GM12878 (cell line): ENCODE results near the gene EPB41L4B. TPM values are rescaled to one million over a fixed set of nuclear protein-coding genes. Genes with fewer than 3 reads are reported as not detected.

Source experiments
- ATAC-seq: fragments of 200-7000 bp; cut with Tn5 transposase; 3 replicates; pipeline ENCODE4 v1.9.1; 2020; ENCODE audit warnings: mild to moderate bottlenecking, moderate library complexity
- BruUV-seq: library from RNA; stranded (reverse); fragments of 400-500 nt; replicated peaks from 2 replicates; lab custom pipeline; 2021; lab: Mats Ljungman, UMichigan
- CTCF ChIA-PET: fragments of 300-600 bp; sonication (Branson Sonifier 250); formaldehyde crosslinking; extraction: SDS; loops from one replicate; lab custom pipeline; 2021; ENCODE audit warnings: inconsistent platforms; lab: Yijun Ruan, JAX
- POLR2A ChIA-PET: fragments of 350-600 bp; formaldehyde crosslinking; extraction: SDS; loops from one replicate; lab custom pipeline; 2021; ENCODE audit warnings: inconsistent platforms; lab: Charles Lee
- RAD21 ChIA-PET: fragments of 300-600 bp; sonication (Branson Sonifier 250); formaldehyde crosslinking; loops from one replicate; lab custom pipeline; 2023; ENCODE audit warnings: antibody characterized with exemption; ENCODE audit not compliant: unreplicated experiment; lab: Charles Lee
- SMC1A ChIA-PET: fragments of 300-600 bp; sonication (Branson Sonifier 250); formaldehyde crosslinking; loops from one replicate; lab custom pipeline; 2023; ENCODE audit not compliant: unreplicated experiment, uncharacterized antibody; lab: Charles Lee
- DNase-seq: peaks from one replicate; pipeline ENCODE4 v3.0.0-alpha.2; 2011; ENCODE audit warnings: low read depth, low spot score
- FAIRE-seq: peaks from 3 replicates; lab custom pipeline; 2011; peaks lifted over from hg19 to GRCh38; lab: Jason Lieb, UNC
- H2AFZ ChIP-seq: 2 replicates; pipeline ENCODE4 v1.6.0; 2011; ENCODE audit warnings: low read depth, low read length, control low read depth; ENCODE audit not compliant: control insufficient read depth
- H3K27ac ChIP-seq: 2 replicates; pipeline ENCODE4 v1.5.1; 2011; ENCODE audit warnings: control low read depth; ENCODE audit not compliant: control insufficient read depth, insufficient read depth
- H3K27me3 ChIP-seq, 2 experiments: replicated peaks in 1 of 2; 2 replicates each; pipeline versions ENCODE4 v1.6.0 to v1.6.1; 2011; ENCODE audit warnings: low read length in 1 of 2; ENCODE audit not compliant: control insufficient read depth in 2 of 2, insufficient read depth in 2 of 2
- H3K36me3 ChIP-seq, 2 experiments: 2 replicates each; pipeline ENCODE4 v1.5.1; 2011; ENCODE audit warnings: low read length in 1 of 2; ENCODE audit not compliant: control insufficient read depth in 2 of 2, insufficient read depth in 2 of 2
- H3K4me1 ChIP-seq: 2 replicates; pipeline ENCODE4 v1.6.1; 2011; ENCODE audit warnings: mild to moderate bottlenecking, low read length, moderate library complexity, mixed read lengths; ENCODE audit not compliant: control insufficient read depth, insufficient read depth
- H3K4me2 ChIP-seq: 2 replicates; pipeline ENCODE4 v1.6.0; 2011; ENCODE audit warnings: control low read depth; ENCODE audit not compliant: control insufficient read depth, insufficient read depth
- H3K4me3 ChIP-seq: fragments of 200-600 bp; sonication (generic); 2 replicates; pipeline ENCODE4 v1.5.1; 2016
- H3K79me2 ChIP-seq: 2 replicates; pipeline ENCODE4 v1.6.0; 2011; ENCODE audit warnings: low read length; ENCODE audit not compliant: control insufficient read depth, insufficient read depth
- H3K9ac ChIP-seq: 2 replicates; pipeline ENCODE4 v1.8.0; 2011; ENCODE audit warnings: low read length, control low read depth, mixed read lengths; ENCODE audit not compliant: control insufficient read depth, insufficient read depth
- H3K9me3 ChIP-seq: replicated peaks from 3 replicates; pipeline ENCODE4 v1.5.1; 2011; ENCODE audit warnings: mild to moderate bottlenecking, low read length; ENCODE audit not compliant: control insufficient read depth, insufficient read depth
- H4K20me1 ChIP-seq: 2 replicates; pipeline ENCODE4 v1.6.0; 2011; ENCODE audit not compliant: control insufficient read depth, insufficient read depth
- ATF3 ChIP-seq: IDR thresholded peaks from 2 replicates; pipeline ENCODE4 v1.6.1; 2011; ENCODE audit warnings: low read depth, mild to moderate bottlenecking, low read length, moderate library complexity, borderline replicate concordance; ENCODE audit errors: extremely low read depth
- ATF7 ChIP-seq: fragments of 450-650 bp; IDR thresholded peaks from 2 replicates; pipeline ENCODE4 v1.6.1; 2016; ENCODE audit warnings: low read depth, mild to moderate bottlenecking
- BCL11A ChIP-seq: IDR thresholded peaks from 2 replicates; pipeline ENCODE4 v1.6.1; 2011; ENCODE audit warnings: low read depth, low read length
- GABPA ChIP-seq: IDR thresholded peaks from 2 replicates; pipeline ENCODE4 v1.6.1; 2014; ENCODE audit warnings: antibody characterized with exemption, low read depth, mild to moderate bottlenecking, inconsistent platforms
- HCFC1 ChIP-seq: fragments of 150-350 bp; IDR thresholded peaks from 2 replicates; pipeline ENCODE4 v1.6.1; 2014; ENCODE audit warnings: low read length
- SP1 ChIP-seq: IDR thresholded peaks from one replicate; pipeline ENCODE4 v1.6.1; 2011; ENCODE audit warnings: low read depth, low read length
- SUZ12 ChIP-seq: fragments of 200-600 bp; sonication (generic); IDR thresholded peaks from one replicate; pipeline ENCODE4 v1.6.1; 2018; ENCODE audit warnings: antibody characterized with exemption, mild to moderate bottlenecking; ENCODE audit not compliant: unreplicated experiment
- ZNF622 ChIP-seq: fragments of 450-650 bp; IDR thresholded peaks from 2 replicates; pipeline ENCODE4 v1.6.1; 2017; ENCODE audit warnings: mild to moderate bottlenecking, inconsistent platforms
- WGBS: methylation state at CpG from one replicate; pipeline ENCODE4 v1.1.6; 2016; ENCODE audit warnings: low lambda C conversion rate; ENCODE audit not compliant: insufficient replicate concordance, insufficient coverage; ENCODE audit errors: missing lambda C conversion rate; 5-methylcytosine and 5-hydroxymethylcytosine counted together
- in situ Hi-C: fragments of 300-500 bp; cut with MboI; formaldehyde crosslinking; loops from 9 replicates; pipeline ENCODE4 v1.14.3; 2018; ENCODE audit warnings: mixed read lengths
- intact Hi-C: fragments of 100-400 bp; cut with micrococcal nuclease; formaldehyde crosslinking; loops from one replicate; pipeline ENCODE4 v1.14.2; 2022; ENCODE audit not compliant: unreplicated experiment
- polyA plus RNA-seq, 11 experiments: library from polyadenylated mRNA; depleted of rRNA in 4 of 11; unstranded in 6 of 11; stranded (reverse) in 5 of 11; fragments of >200 nt; fragmentation: Nextera tagmentation in 4 of 11; fragmentation: Illumina TruSeq in 1 of 11; extraction: Ambion mirVana in 4 of 11; extraction: Trizol in 1 of 11; gene quantifications; 1 replicate in 1 of 11; 2 replicates in 10 of 11; pipeline versions ENCODE4 v1.2.1 to v1.2.3, GENCODE V29; 2011 to 2016; ENCODE audit warnings: inconsistent platforms in 2 of 11, missing spikeins in 2 of 11, low read depth in 1 of 11
- total RNA-seq, 4 experiments: library from RNA; depleted of rRNA in 3 of 4; stranded (reverse); fragments of >200 nt in 3 of 4; fragmentation: Illumina TruSeq in 1 of 4; extraction: Trizol in 1 of 4; gene quantifications; 2 replicates each; pipeline versions ENCODE4 v1.2.1 to v1.2.3, GENCODE V29; 2013 to 2021
- TF ChIP-seq, protein P1 (sequence below): fragments of 150-350 bp; IDR thresholded peaks from 2 replicates; pipeline ENCODE4 v1.6.1; 2016; ENCODE audit warnings: low read depth, low read length

Gene EPB41L4B
- total and polyA plus RNA-seq, 10 of the 15 experiments (the other 5 are each of a cell fraction or from before 2014, with no cell fraction given) = 0.04 to 0.75 (median 0.13) TPM; not detected in 1

DNA sequence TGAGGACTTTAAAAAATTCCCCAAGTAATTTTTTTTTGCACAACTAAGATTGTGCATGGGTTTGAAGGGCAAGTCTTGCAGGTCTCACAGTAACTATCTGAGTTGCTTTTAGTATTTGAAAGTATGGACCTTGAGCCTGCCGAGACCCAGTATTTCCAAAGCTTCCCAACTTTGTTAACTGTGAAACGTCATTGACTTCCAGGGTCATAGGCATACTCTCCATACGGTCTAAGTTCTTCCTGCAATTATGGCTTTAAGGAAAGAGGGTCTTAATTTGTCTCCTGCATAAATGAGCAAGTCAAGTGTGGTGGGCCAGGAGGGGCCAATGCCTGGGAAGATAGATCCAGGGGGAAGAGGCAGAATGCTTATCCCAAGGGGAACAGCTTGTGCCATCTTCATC lies 24.0 kb upstream of the EPB41L4B start (continued):
- TF ChIP-seq ATF3 (no peak), HCFC1 (no peak), SUZ12 (no peak)

DNA sequence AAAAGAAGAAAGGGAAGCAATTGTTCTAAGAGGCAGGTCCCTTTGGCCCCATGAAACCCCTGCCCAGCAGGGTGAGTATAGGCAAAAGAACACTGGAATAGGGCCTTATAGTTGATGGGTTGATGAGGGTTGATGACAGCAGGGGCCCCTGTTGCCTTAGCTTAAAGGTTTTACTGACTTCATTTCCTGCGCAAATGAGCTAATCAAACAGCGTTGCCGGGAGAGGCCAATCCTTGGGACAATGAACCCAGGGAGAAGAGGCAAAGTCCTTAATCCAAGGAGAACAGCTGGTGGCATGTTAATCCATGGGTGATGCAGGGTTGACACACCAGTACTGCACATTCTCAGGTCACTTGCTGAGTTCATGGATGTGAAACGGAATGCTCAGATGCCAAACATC lies 22.0 kb upstream of the EPB41L4B start:
- POLR2A ChIA-PET = interaction anchor here (0.6 kb wide), 1 partner anchor 13 kb away, joined by 3 read pairs; no protein-coding TSS in a partner anchor

More for the DNA sequence above, 22.0 kb upstream of the EPB41L4B start:
- Histone ChIP-seq H3K27me3 (no peaks in the 10 kb centered on the region; a peak in 1 of 4 replicates), H2AFZ (no peak overlapping the region), H4K20me1 (no peaks in the 10 kb centered on the region), H3K9ac (no peak overlapping the region), H3K9me3 (no peaks in the 10 kb centered on the region), H3K4me3 (no peak overlapping the region), H3K36me3 (no peaks in the 10 kb centered on the region), H3K79me2 (no peaks in the 10 kb centered on the region), H3K4me1 (no peaks in the 10 kb centered on the region), H3K27ac (no peak overlapping the region), H3K4me2 (no peak overlapping the region)
- BruUV-seq = no TSS peak
- WGBS = 64% methylated on average over 4 of the region's 4 CpGs
- ChIA-PET CTCF (no interaction called here), SMC1A (interaction anchor here (0.6 to 0.8 kb wide), 3 partner anchors 107 to 200 kb away, joined by 3 read pairs; no protein-coding TSS in a partner anchor), RAD21 (interaction anchor here (1.2 kb wide), 1 partner anchor 73 kb away, joined by 3 read pairs; no protein-coding TSS in a partner anchor)
- intact Hi-C loops (loop anchor here (5.0 kb wide), 1 partner anchor 129 kb away; no protein-coding TSS in a partner anchor), in situ Hi-C loops (no loop called here)
- ATAC-seq (no peak), DNase-seq (no peak), FAIRE-seq (no peak)
- TF ChIP-seq GABPA (no peak), ATF7 (no peak), SP1 (no peak), ZNF622 (no peak), BCL11A (no peak), SUZ12 (no peak)
- TF ChIP-seq, protein P1, sequence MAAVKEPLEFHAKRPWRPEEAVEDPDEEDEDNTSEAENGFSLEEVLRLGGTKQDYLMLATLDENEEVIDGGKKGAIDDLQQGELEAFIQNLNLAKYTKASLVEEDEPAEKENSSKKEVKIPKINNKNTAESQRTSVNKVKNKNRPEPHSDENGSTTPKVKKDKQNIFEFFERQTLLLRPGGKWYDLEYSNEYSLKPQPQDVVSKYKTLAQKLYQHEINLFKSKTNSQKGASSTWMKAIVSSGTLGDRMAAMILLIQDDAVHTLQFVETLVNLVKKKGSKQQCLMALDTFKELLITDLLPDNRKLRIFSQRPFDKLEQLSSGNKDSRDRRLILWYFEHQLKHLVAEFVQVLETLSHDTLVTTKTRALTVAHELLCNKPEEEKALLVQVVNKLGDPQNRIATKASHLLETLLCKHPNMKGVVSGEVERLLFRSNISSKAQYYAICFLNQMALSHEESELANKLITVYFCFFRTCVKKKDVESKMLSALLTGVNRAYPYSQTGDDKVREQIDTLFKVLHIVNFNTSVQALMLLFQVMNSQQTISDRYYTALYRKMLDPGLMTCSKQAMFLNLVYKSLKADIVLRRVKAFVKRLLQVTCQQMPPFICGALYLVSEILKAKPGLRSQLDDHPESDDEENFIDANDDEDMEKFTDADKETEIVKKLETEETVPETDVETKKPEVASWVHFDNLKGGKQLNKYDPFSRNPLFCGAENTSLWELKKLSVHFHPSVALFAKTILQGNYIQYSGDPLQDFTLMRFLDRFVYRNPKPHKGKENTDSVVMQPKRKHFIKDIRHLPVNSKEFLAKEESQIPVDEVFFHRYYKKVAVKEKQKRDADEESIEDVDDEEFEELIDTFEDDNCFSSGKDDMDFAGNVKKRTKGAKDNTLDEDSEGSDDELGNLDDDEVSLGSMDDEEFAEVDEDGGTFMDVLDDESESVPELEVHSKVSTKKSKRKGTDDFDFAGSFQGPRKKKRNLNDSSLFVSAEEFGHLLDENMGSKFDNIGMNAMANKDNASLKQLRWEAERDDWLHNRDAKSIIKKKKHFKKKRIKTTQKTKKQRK = no peak
